GM10266 (cell line): ENCODE data around the gene DNMT3L.
"Not testable (repeated sequence)": the region's sequence is repeated elsewhere in the genome, so short reads cannot be mapped to it uniquely, and the experiment has no call there.

ENCODE experiments used
- DNase-seq: peaks from one replicate; pipeline ENCODE4 v3.0.0; 2012; ENCODE audit errors: extremely low spot score
- CTCF ChIP-seq: IDR thresholded peaks from 2 replicates; pipeline ENCODE4 v1.5.1; 2012; ENCODE audit warnings: mild to moderate bottlenecking, low read depth; ENCODE audit not compliant: control insufficient read depth, insufficient read depth; ENCODE audit errors: missing control alignments

DNMT3L gene

DNA sequence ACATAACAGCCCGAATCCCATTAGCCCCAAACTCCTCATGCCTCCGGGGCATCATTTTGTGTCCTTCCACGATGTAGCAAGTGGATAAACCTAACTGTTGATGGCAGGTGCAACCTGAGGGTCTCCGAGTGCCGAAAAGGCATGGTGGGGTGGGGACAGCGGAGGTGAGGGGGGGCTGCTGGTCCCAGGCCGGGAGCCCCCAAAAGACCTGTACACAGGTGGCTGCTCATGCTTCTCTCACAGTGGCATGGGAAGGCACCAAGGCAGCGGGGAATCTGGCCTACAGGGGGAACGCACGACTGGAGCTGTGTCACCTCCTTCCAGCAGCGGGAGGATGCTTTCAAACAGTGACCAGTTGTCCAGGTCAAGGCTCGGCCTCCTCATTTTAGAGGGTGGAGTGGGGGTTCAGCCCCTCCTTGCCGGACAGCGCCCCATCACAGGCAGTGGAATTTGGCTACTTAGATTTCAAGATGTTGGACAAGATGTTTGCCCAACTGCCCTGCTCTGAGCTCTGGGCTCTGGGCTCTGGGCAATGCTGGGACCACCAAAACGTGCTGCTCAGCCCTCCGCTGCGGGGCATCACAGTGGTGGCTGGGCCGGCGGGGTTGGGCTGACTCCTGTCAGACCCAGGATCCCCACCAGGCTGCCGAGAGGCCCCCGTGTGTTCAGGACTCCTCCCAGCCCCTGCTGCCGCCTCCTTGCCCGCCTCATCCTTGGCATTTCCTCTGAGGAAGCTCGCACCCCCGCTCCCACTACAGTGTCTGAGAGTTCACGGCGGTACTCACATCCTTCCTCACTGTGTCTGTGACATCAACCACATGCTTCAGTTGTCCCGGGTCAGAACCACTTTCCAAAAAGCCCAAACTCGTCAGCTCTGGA lies 7.6 kb downstream of the DNMT3L start:
- TF ChIP-seq CTCF: no peak
- no peak for DNase-seq

- not testable (repeated sequence) for DNase-seq
These were observed 12.3 kb downstream of the DNMT3L start for GRCh38 chr21:44249204-44250037.

- not testable (repeated sequence) for DNase-seq
These were observed 13.8 kb downstream of the DNMT3L start for GRCh38 chr21:44247904-44248303.

GRCh38 chr21:44243980-44244379 lies 17.7 kb downstream of the DNMT3L start:
- DNase-seq: not testable (repeated sequence)

- not testable (repeated sequence) for DNase-seq
These were observed 20.4 kb downstream of the DNMT3L start for GRCh38 chr21:44241281-44241680.

- DNase-seq: not testable (repeated sequence)
These were observed 20.9 kb downstream of the DNMT3L start, which contains the start of gene ICOSLG for GRCh38 chr21:44240842-44241241. ICOSLG (minus strand) TSS chr21:44240943; CDS start chr21:44240817, 126 bp downstream.

DNA sequence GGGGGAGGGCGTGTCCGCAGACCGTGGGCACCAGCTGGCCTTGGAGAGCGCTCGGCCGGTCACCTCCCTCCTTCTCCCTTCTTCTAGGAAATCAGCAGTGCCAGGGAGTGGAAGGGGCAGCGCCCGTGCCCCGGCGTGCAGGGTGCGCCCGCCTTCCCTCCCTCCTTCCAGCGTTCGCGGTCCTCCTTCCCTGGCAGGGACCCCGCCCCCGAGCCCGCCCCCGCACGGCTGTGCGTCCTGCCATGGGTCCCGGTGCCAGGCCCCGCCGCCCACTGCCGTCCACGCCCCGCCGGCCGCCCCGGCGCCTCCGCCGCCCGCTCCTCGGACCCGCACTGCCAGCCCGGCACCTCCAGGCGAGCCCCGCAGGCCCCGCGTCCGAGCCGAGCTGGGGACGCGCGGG lies 21.3 kb downstream of the DNMT3L start:
- DNase-seq: not testable (repeated sequence)

GRCh38 chr21:44229561-44229960 lies 32.1 kb downstream of the DNMT3L start:
- DNase-seq: not testable (repeated sequence)

GRCh38 chr21:44228109-44228508 lies 33.6 kb downstream of the DNMT3L start:
- not testable (repeated sequence) for DNase-seq

GRCh38 chr21:44227614-44228013 lies 34.1 kb downstream of the DNMT3L start:
- not testable (repeated sequence) for DNase-seq

- not testable (repeated sequence) for DNase-seq
These were observed 36.1 kb downstream of the DNMT3L start for GRCh38 chr21:44225605-44226004.

- not testable (repeated sequence) for DNase-seq
These were observed 38.4 kb downstream of the DNMT3L start for GRCh38 chr21:44223334-44223733.

DNA sequence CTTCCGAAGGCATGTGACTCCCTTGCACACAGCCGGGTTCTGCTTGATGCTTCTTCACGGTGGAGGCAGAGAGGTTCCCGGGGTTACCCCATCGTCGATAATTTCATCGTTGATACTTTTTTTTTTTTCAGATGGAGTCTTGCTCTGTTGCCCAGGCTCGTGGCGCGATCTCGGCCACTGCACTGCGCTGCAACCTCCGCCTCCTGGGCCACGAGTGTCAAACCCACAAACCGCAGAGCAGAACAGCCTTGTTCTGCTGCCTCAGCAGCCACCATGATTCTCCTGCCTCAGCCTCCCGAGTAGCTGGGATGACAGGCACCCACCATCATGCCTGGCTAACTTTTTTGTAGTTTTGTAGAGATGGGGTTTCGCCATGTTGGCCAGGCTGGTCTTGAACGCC lies 41.0 kb downstream of the DNMT3L start:
- DNase-seq: not testable (repeated sequence)

- DNase-seq: not testable (repeated sequence)
These were observed 43.2 kb downstream of the DNMT3L start for GRCh38 chr21:44218461-44218860.

- not testable (repeated sequence) for DNase-seq
These were observed 49.7 kb downstream of the DNMT3L start for GRCh38 chr21:44211978-44212377.

- DNase-seq: not testable (repeated sequence)
These were observed 50.1 kb downstream of the DNMT3L start for GRCh38 chr21:44211574-44211973.

GRCh38 chr21:44207860-44208646 lies 53.6 kb downstream of the DNMT3L start:
- not testable (repeated sequence) for DNase-seq

DNA sequence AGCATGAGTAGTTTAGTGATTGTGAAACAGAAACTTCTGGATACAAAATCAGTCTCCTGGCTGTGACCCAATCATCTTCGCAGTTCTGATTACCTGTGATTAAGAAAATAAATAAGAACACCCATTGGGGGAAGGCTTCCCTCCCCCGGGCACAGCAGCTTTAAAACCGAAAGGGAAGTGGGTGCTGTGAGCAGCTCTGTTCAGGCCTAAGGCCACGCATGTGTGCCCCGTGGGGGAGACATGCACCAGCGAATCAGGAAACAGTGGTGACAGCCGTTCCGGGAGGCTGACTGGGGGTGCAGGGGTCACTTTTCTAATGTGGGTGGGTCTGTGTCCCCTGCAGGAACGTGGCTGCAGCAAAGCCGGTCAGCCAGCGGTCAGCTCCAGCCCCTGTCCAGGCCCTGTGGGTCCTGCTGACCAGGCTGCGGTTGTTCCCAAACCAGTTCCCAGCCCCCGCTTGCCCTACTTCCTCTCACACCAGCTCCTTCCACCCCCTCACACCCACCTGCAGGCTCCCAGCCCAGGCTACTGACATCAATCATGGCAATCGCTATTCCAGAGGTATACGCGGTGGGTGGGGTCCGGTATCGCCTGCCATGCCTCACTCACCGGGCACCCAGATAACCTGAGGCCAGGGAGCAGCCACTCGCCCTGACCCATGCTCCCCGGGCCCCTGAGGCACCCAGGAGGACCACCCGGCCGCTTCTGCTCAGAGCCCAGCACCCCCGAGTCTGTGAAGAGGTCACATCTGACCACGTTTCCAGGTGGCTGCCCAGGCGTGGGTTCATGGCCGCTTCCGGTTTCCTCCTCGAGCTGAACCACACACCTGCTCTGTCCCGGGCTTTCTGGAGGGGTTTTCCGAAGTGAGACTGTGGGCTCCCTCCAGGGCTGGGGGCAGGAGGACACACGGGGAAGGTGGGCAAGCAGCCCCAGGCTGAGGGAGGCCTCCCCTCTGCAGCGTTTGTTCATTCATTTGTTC lies 54.7 kb downstream of the DNMT3L start:
- not testable (repeated sequence) for DNase-seq
